Fibroblast of villous mesenchyme (primary cell): ENCODE data around the gene IFNL1. TPM values are rescaled to one million over a fixed set of nuclear protein-coding genes. Genes with fewer than 3 reads are reported as not detected.

Experiments
- DNase-seq: peaks from one replicate; pipeline ENCODE4 v3.0.0-alpha.2; 2010; ENCODE audit warnings: low read depth
- H3K4me3 ChIP-seq: 2 replicates; pipeline ENCODE4 v1.5.1; 2011; ENCODE audit warnings: low read depth, mild to moderate bottlenecking, low read length
- CTCF ChIP-seq: IDR thresholded peaks from 2 replicates; pipeline ENCODE4 v1.5.1; 2012; ENCODE audit warnings: low read depth, mild to moderate bottlenecking, low read length; ENCODE audit not compliant: insufficient read depth
- total RNA-seq: library from RNA; depleted of rRNA; stranded (reverse); fragments of >200 nt; gene quantifications from 2 replicates; pipeline ENCODE4 v1.2.3, GENCODE V29; 2012

Gene IFNL1
- total RNA-seq, 1 donor: not detected

GRCh38 chr19:39297931-39298634 is 1.9 kb downstream of the IFNL1 start:
- TF ChIP-seq CTCF: no peak
- DNase-seq: no peak
- H3K4me3 ChIP-seq: no peak overlapping the region

- TF ChIP-seq CTCF: no peak
- DNase-seq: no peak
- H3K4me3 ChIP-seq: no peak overlapping the region
Measured at GRCh38 chr19:39299404-39299803, 3.2 kb downstream of the IFNL1 start.

GRCh38 chr19:39299832-39300231 is 3.6 kb downstream of the IFNL1 start:
- no peak for TF ChIP-seq CTCF
- no peak overlapping the region for H3K4me3 ChIP-seq
- DNase-seq: no peak

GRCh38 chr19:39301021-39301420 is 4.8 kb downstream of the IFNL1 start:
- TF ChIP-seq CTCF: no peak

GRCh38 chr19:39301562-39301961 is 5.4 kb downstream of the IFNL1 start:
- no peak for DNase-seq
- no peak for TF ChIP-seq CTCF
- H3K4me3 ChIP-seq: no peak overlapping the region

More at GRCh38 chr19:39301021-39301420, 4.8 kb downstream of the IFNL1 start:
- H3K4me3 ChIP-seq: no peak overlapping the region
- no peak for DNase-seq

- no peak for TF ChIP-seq CTCF
- no peak for DNase-seq
Measured at GRCh38 chr19:39303373-39304184, 7.4 kb downstream of the IFNL1 start.

More at GRCh38 chr19:39303373-39304184, 7.4 kb downstream of the IFNL1 start:
- no peak overlapping the region for H3K4me3 ChIP-seq
